GM18870 (cell line): Measurements from ENCODE around the gene CNIH3.
A peak's percentile ranks its signal among the peaks of the same experiment; 100 is the strongest.
"Not testable (repeated sequence)": the region's sequence is repeated elsewhere in the genome, so short reads cannot be mapped to it uniquely, and the experiment has no call there.

ENCODE experiments used
- ATAC-seq: cut with Tn5 transposase; IDR thresholded peaks from one replicate; pipeline ENCODE4 v1.9.1; 2021; ENCODE audit warnings: moderate library complexity; ENCODE audit not compliant: unreplicated experiment

Gene CNIH3

GRCh38 chr1:224615861-224616755 is at the start of gene CNIH3:
Gene CNIH3, plus strand, starts transcription at chr1:224616317. Its CDS starts 858 bp downstream, at chr1:224617175.
- no peak for ATAC-seq

- ATAC-seq, result not testable (repeated sequence)
Observed at GRCh38 chr1:224566492-224566891, 49.6 kb upstream of the CNIH3 start.

GRCh38 chr1:224569276-224569675 is 46.8 kb upstream of the CNIH3 start:
- no peak for ATAC-seq

- ATAC-seq, result not testable (repeated sequence)
Observed at GRCh38 chr1:224571975-224572374, 44.1 kb upstream of the CNIH3 start.

GRCh38 chr1:224579526-224579925 is 36.6 kb upstream of the CNIH3 start:
- ATAC-seq, result no peak

GRCh38 chr1:224580006-224580405 is 36.1 kb upstream of the CNIH3 start:
- ATAC-seq, result no peak

GRCh38 chr1:224582041-224582440 is 34.1 kb upstream of the CNIH3 start:
- ATAC-seq, result no peak

- no peak for ATAC-seq
Observed at GRCh38 chr1:224583774-224584173, 32.3 kb upstream of the CNIH3 start.

GRCh38 chr1:224585051-224585450 is 31.1 kb upstream of the CNIH3 start:
- no peak for ATAC-seq

GRCh38 chr1:224587051-224587450 is 29.1 kb upstream of the CNIH3 start:
- ATAC-seq, result no peak

GRCh38 chr1:224588515-224588914 is 27.6 kb upstream of the CNIH3 start:
- ATAC-seq, result no peak

- ATAC-seq, result no peak
Observed at GRCh38 chr1:224589006-224589405, 27.1 kb upstream of the CNIH3 start.

GRCh38 chr1:224591326-224591725 is 24.8 kb upstream of the CNIH3 start:
- no peak for ATAC-seq

- ATAC-seq, result peak; percentile 64
Observed at GRCh38 chr1:224592636-224593582, 23.2 kb upstream of the CNIH3 start.

GRCh38 chr1:224594360-224594759 is 21.8 kb upstream of the CNIH3 start:
- no peak for ATAC-seq

- no peak for ATAC-seq
Observed at GRCh38 chr1:224594851-224595250, 21.3 kb upstream of the CNIH3 start.

- no peak for ATAC-seq
Observed at GRCh38 chr1:224605482-224606181, 10.5 kb upstream of the CNIH3 start.

GRCh38 chr1:224607188-224608148 is 8.6 kb upstream of the CNIH3 start:
- ATAC-seq, result no peak

GRCh38 chr1:224609333-224609732 is 6.8 kb upstream of the CNIH3 start:
- ATAC-seq, result no peak

GRCh38 chr1:224612246-224612645 is 3.9 kb upstream of the CNIH3 start:
- no peak for ATAC-seq
